GM12801 (cell line): Measurements from ENCODE around the gene CEP126.

ENCODE experiments used
- TF ChIP-seq, protein P1 (sequence below): IDR thresholded peaks from one replicate; pipeline ENCODE4 v1.5.1; 2011; ENCODE audit warnings: control low read depth; ENCODE audit not compliant: insufficient read length; ENCODE audit errors: extremely low read depth

The CEP126 gene

DNA sequence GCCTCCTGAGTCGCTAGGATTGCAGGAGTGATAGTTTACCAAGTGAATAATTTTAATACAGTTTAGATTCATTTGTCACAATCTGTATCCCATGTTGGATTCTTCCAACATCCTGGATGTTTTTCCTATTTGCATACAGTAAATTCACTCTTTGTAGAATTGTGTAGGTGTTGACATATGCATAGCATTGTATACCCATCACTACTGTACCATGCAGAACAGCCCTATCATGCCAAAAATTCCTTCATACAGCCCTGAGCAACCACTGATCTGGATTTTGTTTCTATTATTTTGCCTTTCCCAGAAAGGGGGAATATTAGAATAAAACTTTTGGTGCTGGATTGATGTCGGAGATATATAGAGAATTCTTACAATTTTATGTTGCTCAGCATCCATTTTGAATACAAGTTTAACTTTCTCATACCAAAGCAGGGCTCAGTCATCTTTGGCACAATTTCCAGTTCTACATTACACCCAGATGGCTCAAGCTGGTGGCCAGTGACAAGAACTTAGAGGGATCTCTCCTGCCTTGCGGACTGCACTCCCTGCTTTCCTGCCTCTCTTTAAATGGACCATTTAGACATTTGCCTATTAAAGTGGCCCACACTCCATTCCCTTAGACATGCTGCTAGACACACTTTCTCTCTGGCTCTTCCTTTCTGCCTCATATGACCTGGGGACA is 87.0 kb downstream of the CEP126 start:
- TF ChIP-seq, protein P1, sequence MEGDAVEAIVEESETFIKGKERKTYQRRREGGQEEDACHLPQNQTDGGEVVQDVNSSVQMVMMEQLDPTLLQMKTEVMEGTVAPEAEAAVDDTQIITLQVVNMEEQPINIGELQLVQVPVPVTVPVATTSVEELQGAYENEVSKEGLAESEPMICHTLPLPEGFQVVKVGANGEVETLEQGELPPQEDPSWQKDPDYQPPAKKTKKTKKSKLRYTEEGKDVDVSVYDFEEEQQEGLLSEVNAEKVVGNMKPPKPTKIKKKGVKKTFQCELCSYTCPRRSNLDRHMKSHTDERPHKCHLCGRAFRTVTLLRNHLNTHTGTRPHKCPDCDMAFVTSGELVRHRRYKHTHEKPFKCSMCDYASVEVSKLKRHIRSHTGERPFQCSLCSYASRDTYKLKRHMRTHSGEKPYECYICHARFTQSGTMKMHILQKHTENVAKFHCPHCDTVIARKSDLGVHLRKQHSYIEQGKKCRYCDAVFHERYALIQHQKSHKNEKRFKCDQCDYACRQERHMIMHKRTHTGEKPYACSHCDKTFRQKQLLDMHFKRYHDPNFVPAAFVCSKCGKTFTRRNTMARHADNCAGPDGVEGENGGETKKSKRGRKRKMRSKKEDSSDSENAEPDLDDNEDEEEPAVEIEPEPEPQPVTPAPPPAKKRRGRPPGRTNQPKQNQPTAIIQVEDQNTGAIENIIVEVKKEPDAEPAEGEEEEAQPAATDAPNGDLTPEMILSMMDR, result no peak

DNA sequence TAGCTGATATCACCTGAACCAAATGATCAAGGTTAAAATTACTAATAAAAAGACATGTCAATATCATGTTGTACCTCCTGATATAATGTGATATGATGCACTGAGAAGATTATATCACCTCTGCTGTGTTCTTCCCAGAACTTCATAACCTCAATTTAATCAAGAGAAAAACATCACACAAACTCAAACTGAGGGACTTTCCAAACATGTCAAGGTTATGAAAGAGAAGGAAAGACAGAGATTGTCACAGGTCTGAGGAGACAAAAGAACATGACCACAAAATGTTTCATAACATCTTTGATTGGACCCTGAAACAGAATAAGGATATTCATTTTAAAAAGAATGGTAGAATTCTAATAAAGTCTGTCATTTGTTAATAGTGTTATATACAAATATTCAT is 89.4 kb downstream of the CEP126 start:
- TF ChIP-seq, protein P1, result no peak

DNA sequence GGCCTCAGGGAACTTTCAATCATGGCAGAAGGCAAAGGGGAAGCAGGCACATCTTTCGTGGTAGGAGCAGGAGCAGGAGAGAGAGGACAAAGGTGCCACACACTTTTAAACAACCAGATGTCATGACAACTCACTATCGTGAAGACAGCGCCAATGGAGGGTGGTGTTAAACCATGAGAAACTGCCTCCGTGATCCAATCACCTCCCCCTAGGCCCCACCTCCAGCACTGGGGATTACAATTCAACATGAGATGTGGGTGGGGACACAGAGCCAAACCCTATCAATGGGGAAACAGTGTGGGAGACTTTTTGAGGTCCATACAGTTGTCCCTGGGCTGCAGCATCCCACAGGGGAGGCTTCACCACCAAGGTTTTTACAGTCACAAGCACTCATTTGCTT is 90.5 kb downstream of the CEP126 start:
- TF ChIP-seq, protein P1, result no peak

DNA sequence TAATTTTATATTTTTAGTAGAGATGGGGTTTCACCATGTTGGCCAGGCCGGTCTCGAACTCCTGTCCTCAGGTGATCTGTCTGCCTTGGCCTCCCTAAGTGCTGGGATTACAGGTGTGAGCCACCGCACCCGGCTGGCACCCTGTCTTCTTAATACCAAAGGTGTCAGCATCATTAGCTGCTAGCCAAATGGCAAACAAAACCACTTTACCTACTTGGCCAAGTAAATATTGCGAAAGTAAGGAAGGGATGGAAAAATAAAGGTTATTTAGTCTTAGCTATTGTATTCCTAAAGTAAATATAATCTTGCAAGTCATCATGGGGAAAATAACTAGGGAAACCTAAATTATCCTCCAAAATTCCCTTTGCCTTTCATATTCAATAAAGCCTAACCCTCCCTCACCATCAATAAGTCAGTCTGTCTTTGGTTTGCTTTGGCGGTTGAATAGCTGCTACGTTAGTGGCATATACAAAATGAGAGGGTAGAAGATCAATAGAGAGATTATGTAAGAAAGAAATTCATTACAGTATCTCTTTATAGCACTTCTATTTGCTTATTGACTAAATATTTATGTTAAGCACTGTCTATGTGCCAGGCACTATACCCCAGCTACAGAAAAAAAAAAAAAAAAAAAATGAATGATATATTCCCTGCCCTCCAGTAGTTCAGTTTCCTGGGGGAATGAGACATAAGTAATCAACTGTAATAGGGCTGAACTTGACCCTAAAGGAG is 92.2 kb downstream of the CEP126 start:
- TF ChIP-seq, protein P1, result no peak

DNA sequence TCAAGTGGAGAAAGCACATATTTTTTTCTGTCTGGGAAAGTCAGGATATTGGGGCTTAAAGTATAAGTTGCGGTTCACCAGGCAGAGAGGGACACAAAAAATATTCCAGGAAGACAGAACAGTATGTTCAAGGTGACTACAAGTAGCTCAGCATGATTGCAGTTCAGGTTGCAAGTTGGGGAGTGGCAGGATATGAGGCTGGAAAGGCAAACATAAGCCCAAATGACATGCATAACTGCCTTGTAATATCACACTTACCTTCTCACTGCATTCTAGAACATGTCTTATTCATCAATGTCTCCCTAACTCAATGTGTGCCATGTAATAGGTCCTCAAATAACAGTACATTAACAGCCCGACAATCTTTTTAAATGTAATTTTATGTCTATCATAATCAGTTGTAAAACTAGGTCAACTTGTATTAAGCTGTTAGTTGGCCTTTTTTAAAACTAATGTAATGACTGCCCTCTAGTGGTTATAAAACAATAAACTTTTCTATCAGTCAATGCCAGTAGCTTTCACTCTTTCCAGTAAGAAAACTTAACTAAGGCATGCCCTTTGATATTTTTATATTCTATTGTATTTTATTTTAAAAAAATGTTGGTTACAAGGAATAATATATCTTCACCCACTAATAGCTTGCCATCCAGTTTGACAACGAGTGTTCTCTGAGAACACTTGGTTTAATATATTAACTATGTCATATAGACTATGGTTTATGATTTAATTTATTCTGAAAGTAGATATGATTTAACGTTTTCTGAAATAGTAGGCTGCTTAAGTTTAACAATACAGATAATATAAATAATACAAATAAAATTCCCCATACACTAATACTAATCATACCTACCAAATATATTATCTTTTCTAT is 93.0 kb downstream of the CEP126 start:
- TF ChIP-seq, protein P1, result no peak

DNA sequence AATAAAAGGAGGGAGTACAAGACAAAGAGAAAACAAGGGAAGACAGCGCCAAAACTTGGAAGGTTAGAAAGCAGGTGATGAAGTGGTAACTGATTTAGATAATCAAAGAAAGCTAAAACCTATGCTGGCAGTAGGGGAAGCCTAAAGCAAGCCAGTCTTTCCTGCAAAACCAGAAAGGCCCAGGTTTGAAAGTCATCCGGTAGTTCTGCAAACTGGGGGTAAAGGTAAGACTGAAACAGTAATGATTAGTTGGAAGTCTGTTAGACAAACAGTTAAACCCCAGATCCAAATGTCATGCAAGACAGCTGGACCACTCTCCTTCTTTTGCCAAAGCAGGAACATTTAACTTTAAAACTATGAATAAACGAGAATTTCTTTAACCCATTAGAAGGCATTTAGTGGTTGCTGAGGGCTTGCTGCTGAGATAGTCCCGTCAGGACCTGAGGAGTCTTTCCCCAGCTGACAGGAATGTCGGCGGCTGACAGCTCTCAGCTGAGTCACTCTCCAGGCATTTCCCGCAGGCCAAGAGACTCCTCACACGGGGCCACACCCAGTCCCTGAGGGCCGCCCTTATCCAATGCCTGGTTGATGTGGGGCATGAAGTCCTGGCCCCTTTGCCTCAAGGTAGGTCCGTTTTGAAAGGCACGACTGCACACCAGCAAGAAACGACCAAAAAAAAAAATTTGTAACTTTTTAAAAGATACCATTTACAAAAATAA is 96.1 kb downstream of the CEP126 start:
- TF ChIP-seq, protein P1, result no peak
